ENCODE measurements around the gene SYVN1.

SYVN1 gene

GRCh38 chr11:65107751-65108468 is 26.4 kb downstream of the SYVN1 start:
- in situ Hi-C loops (cut with HindIII; ENCODE audit: low sequenced_read_pairs), result no loop called here
- TF ChIP-seq CTCF (IDR thresholded peaks at IDR 0.05; ENCODE audit: low read depth, low read length, missing control alignments), result no peak
- no peak for DNase-seq (ENCODE audit: low read depth)
- H3K4me3 ChIP-seq (ENCODE audit: low read depth, low read length), result no peak overlapping the region

GRCh38 chr11:65107078-65107477 is 27.2 kb downstream of the SYVN1 start:
- H3K4me3 ChIP-seq (ENCODE audit: low read depth, low read length), result no peak overlapping the region
- in situ Hi-C loops (cut with HindIII; ENCODE audit: low sequenced_read_pairs), result no loop called here
- DNase-seq (ENCODE audit: low read depth), result no peak
- TF ChIP-seq CTCF (IDR thresholded peaks at IDR 0.05; ENCODE audit: low read depth, low read length, missing control alignments), result no peak

GRCh38 chr11:65104628-65105027 is 29.7 kb downstream of the SYVN1 start:
- in situ Hi-C loops (cut with HindIII; ENCODE audit: low sequenced_read_pairs), result no loop called here
- DNase-seq (ENCODE audit: low read depth), result no peak
- TF ChIP-seq CTCF (IDR thresholded peaks at IDR 0.05; ENCODE audit: low read depth, low read length, missing control alignments), result no peak
- no peak overlapping the region for H3K4me3 ChIP-seq (ENCODE audit: low read depth, low read length)

- no peak for DNase-seq (ENCODE audit: low read depth)
- in situ Hi-C loops (cut with HindIII; ENCODE audit: low sequenced_read_pairs), result no loop called here
- no peak overlapping the region for H3K4me3 ChIP-seq (ENCODE audit: low read depth, low read length)
- TF ChIP-seq CTCF (IDR thresholded peaks at IDR 0.05; ENCODE audit: low read depth, low read length, missing control alignments), result no peak
Observed at GRCh38 chr11:65103476-65103875, 30.8 kb downstream of the SYVN1 start.

- TF ChIP-seq CTCF (IDR thresholded peaks at IDR 0.05; ENCODE audit: low read depth, low read length, missing control alignments), result no peak
- DNase-seq (ENCODE audit: low read depth), result no peak
- H3K4me3 ChIP-seq (ENCODE audit: low read depth, low read length), result no peak overlapping the region
- in situ Hi-C loops (cut with HindIII; ENCODE audit: low sequenced_read_pairs), result no loop called here
Observed at GRCh38 chr11:65102142-65103095, 31.9 kb downstream of the SYVN1 start.

GRCh38 chr11:65100674-65101350 is 33.5 kb downstream of the SYVN1 start:
- no peak for TF ChIP-seq CTCF (IDR thresholded peaks at IDR 0.05; ENCODE audit: low read depth, low read length, missing control alignments)
- no peak for DNase-seq (ENCODE audit: low read depth)
- in situ Hi-C loops (cut with HindIII; ENCODE audit: low sequenced_read_pairs), result no loop called here
- no peak overlapping the region for H3K4me3 ChIP-seq (ENCODE audit: low read depth, low read length)
